ENCODE measurements around the gene BRINP2. TPM values are rescaled to one million over a fixed set of nuclear protein-coding genes. Genes with fewer than 3 reads are reported as not detected.

The BRINP2 gene
- polyA plus RNA-seq, 3 donors from 2014 or later: not detected

DNA sequence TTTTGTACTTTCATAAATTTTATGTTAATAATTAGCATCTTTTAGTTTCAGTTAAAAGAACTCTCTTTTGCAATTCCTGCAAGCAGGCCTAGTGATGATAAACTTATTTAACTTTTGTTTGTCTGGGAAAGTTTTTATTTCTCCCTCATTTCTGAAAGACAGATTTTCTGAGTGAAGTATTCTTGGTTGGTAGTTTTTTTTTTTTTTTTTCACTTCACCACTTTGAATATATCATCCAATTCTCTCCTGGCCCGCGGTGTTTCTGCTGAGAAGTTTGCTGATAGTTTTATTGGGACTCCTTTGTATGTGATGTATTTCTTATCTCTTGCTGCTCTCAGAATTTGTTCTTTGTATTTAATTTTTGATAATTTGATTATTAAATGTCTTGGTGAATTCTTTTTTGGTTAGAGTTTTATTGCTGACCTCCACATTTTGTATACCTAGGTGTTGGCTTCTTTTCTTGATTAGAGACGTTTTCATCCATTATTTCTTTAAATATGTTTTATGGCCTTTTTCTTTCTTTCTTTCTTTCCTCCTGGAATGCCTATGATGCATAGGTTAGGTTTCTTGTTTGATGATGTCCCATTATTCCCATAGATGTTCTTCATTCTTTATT, 45.9 kb downstream of the BRINP2 start:
- H3K4me3 Mint-ChIP-seq: no peak overlapping the region
- H3K27me3 Mint-ChIP-seq (ENCODE audit: low read depth in 3 of 3): peaks cover 0 to 5% (median 2%) of the 10 kb centered on the region in 3 donors
- no peaks in the 10 kb centered on the region for H3K4me1 Mint-ChIP-seq
- DNase-seq: no peak
- no peak overlapping the region for H3K27ac Mint-ChIP-seq
- no peaks in the 10 kb centered on the region for H3K36me3 Mint-ChIP-seq
- peaks cover 5 to 35% (median 16%) of the 10 kb centered on the region in 6 donors for H3K9me3 Mint-ChIP-seq

DNA sequence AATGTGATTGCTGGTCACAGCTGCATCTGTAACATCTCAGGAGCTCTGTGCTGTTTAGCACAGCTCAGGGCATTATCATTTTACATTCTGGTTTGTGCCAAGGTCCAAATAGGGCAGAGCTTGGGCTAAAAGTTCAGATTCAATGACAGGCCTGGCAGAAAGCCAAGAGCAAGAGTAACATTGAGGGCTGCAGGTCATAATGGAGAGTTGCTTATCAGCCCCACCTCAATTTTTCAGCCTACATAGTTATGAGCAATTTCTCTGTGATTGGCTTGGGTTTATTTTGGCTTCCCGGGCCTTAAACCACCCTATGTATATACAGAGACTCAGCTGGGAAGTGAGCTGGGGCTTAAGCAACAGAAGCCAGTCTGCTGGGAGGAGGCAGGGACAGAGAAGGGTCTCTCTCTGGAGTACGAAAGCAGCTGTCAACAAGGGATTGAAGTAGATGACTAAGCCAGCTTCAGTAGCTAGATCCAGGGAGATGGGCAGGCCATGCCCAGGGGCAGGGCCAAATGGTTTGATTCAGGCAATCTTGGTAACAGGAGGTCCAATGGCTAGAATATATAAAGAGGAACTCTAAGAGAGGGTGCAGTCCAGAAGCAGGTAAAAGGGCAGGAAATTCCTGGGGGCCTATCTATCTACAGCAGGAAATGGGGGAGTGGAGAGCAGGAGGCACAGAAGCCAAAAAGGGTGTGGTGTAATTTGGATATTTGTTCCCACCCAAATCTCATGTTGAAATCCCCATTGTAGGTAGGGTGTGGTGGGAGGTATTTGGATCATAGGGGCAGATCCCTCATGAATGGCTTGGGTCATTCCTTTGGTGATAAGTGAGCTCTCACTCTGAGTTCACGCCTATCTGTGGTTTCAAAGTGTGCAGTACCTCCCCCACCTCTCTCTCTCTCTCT, 49.0 kb downstream of the BRINP2 start:
- H3K27ac Mint-ChIP-seq: no peak overlapping the region
- DNase-seq: no peak
- H3K4me3 Mint-ChIP-seq: no peak overlapping the region
- no peaks in the 10 kb centered on the region for H3K36me3 Mint-ChIP-seq
- peaks cover 3 to 36% (median 15%) of the 10 kb centered on the region in 6 donors for H3K9me3 Mint-ChIP-seq
- H3K4me1 Mint-ChIP-seq: no peaks in the 10 kb centered on the region
- peaks cover 0 to 5% (median 2%) of the 10 kb centered on the region in 3 donors for H3K27me3 Mint-ChIP-seq (ENCODE audit: low read depth in 3 of 3)

DNA sequence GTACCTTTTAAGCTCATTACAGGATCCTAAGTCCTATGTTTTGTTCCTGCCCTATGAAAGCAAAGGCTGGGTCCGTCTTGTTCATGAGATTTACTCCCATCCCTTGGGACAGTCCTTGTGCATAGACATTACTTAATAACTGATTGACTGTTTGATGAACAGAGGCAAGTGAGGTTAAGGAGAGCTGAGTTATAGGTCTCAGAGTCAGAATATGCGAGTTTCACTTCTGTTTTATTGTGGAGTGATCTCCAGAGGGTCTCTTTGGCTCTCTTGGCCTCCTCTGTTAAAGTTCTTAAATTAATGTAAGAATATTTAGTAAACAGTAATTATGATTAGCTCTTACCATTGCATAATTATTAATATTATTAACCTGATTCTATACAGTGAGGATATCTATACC, 52.6 kb downstream of the BRINP2 start:
- no peak overlapping the region for H3K27ac Mint-ChIP-seq
- no peak for DNase-seq
- peaks cover 0 to 3% (median 2%) of the 10 kb centered on the region in 3 donors for H3K27me3 Mint-ChIP-seq (ENCODE audit: low read depth in 3 of 3)
- H3K9me3 Mint-ChIP-seq: peaks cover 0 to 26% (median 6%) of the 10 kb centered on the region in 6 donors
- H3K36me3 Mint-ChIP-seq: no peaks in the 10 kb centered on the region
- H3K4me3 Mint-ChIP-seq: no peak overlapping the region
- H3K4me1 Mint-ChIP-seq: no peaks in the 10 kb centered on the region

DNA sequence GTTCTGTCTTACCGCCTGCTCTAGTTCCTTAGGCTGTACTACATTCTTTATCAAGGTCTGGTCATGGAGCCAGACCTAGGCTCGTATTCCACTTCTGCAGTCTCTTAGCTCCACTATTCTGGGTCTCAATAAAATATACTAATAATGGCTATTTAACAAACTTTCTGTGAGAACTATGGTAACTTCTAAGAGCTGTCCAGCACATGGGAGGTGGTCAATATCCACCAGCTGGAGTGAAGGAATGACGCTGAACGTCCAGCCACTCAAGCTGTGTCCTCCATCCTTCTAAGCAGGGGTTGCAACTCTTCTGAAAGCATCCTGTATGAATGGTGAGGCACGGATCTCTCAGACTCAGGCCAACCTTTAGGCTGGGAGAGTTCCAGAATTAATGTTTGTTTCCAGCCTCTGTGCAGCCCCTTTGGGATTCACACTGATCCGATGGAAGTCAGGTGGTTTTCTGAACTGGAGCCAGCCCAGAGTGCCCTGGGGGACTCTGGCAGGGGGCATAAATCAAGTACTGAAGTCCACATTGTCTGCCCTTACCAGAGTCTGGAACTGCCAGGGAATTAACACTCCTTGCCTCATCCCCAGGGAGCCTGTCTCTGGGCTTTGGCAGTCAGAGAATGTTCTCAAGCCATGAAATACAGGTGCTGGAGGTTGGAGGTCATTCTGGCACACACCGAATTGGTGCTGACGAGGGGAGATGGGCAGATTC, 57.4 kb downstream of the BRINP2 start:
- Mint-ChIP-seq H3K9me3 (peaks cover 0 to 13% (median 2%) of the 10 kb centered on the region in 6 donors), H3K4me1 (peaks cover 0 to 1% of the 10 kb centered on the region in 2 donors), H3K27ac (no peak overlapping the region), H3K36me3 (peaks cover 0 to 5% (median 0%) of the 10 kb centered on the region in 3 donors), H3K4me3 (no peak overlapping the region), H3K27me3 (ENCODE audit: low read depth in 3 of 3) (no peaks in the 10 kb centered on the region)
- no peak for DNase-seq

DNA sequence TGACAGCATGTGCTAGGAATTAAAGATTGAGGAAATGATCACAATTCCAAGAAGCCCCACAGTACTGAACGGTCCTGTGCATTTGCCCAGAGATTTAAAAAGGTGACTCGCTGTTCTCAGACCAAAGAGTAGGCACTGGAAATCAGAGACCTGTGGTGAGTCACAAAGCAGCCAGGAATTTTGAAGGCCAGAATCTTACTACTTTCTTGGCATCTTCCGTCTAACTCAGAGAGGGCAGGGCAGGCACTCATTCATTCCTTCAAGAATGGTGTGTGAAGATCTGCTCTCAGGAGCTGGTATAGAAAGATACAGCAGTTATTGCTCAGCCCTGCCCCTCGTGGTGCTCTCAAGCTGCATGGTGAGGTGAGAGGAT, 57.9 kb downstream of the BRINP2 start:
- Mint-ChIP-seq H3K36me3 (peaks cover 0 to 5% (median 0%) of the 10 kb centered on the region in 3 donors), H3K4me3 (no peak overlapping the region), H3K27ac (no peak overlapping the region), H3K9me3 (peaks cover 0 to 13% (median 2%) of the 10 kb centered on the region in 6 donors), H3K4me1 (peaks cover 0 to 1% of the 10 kb centered on the region in 2 donors), H3K27me3 (ENCODE audit: low read depth in 3 of 3) (no peaks in the 10 kb centered on the region)
- DNase-seq: no peak

DNA sequence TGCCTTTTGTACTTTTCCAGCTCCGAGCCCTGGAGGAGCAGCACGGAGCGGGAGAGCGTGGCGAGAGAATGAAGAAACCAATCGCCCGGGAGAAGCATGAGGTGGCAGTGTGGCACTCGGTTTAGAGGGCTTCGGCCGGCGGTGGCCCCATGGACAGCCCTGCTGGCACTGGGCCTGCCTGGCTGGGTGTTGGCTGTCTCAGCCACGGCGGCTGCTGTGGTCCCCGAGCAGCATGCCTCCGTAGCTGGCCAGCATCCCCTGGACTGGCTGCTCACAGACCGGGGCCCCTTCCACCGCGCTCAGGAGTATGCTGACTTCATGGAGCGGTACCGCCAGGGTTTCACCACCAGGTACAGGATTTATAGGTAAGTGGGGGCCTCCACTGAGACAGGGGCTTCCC, 59.0 kb downstream of the BRINP2 start:
- Mint-ChIP-seq H3K36me3 (peaks cover 0 to 5% (median 0%) of the 10 kb centered on the region in 3 donors), H3K9me3 (peaks cover 0 to 8% (median 2%) of the 10 kb centered on the region in 6 donors), H3K4me3 (no peak overlapping the region), H3K27me3 (ENCODE audit: low read depth in 3 of 3) (no peaks in the 10 kb centered on the region), H3K4me1 (peaks cover 0 to 1% of the 10 kb centered on the region in 2 donors), H3K27ac (no peak overlapping the region)
- DNase-seq: no peak

DNA sequence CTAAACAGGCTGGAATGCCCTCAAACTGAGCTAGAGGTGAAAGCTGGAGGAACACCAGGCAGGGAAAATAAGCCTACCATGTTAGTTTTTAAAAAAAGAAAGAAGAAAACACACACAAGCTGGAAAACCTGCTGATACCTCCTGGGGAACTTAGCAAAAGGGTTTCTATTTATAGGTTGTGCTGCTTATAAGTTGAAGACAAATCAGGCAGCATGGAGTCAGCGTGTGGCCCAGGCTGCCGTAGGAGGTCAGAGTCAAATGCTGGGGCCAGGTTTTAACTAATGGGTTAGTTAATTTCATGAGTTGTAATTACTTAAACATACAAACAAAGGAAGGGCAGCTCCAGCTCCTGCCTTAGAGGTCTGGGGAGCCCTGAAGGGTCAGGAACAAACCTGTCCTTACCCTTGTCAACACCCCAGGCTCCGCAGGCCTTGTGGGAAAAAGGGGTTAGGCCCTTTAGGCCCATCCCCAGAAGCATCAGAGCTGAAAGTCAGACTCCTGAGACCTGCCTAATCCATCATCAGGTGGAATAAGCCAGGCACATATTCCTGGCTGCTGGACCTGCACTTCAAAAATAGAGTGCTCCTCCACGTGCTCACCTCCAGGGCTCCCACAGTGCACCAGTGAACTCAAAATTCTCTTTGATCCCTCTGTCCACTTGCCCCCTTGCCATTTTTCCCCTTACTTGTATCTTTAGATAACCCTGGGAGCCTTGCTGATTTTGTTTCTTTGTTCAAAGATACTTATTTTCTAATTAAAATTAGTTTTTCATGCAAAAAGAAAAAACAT, 59.7 kb downstream of the BRINP2 start:
- DNase-seq: no peak
- Mint-ChIP-seq H3K4me1 (peaks cover 0 to 1% of the 10 kb centered on the region in 2 donors), H3K4me3 (no peak overlapping the region), H3K9me3 (peaks cover 0 to 8% (median 2%) of the 10 kb centered on the region in 6 donors), H3K36me3 (peaks cover 0 to 5% (median 0%) of the 10 kb centered on the region in 3 donors), H3K27ac (no peak overlapping the region), H3K27me3 (ENCODE audit: low read depth in 3 of 3) (no peaks in the 10 kb centered on the region)

DNA sequence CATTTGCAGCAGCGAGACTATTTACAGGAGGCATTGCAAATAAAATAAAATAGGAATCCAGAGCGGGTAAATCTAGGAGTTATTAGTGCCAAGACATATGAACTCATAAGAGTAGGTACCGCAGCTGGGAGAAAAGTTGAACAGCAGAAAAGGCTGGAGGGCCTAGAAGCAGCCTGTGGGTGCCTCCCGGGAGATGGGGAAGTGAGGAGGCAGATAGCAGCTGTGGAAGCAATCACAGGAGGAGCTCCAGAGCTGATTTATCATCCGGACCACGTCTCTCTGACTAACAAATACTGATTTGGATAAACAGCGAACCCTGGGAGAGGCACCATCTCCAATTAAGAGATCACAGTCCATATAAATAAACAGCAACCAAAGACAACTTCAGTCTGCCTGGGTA, 64.6 kb downstream of the BRINP2 start:
- Mint-ChIP-seq H3K27me3 (ENCODE audit: low read depth in 3 of 3) (no peaks in the 10 kb centered on the region), H3K4me1 (peaks cover 0 to 1% of the 10 kb centered on the region in 2 donors), H3K27ac (no peak overlapping the region), H3K36me3 (no peaks in the 10 kb centered on the region), H3K4me3 (no peak overlapping the region), H3K9me3 (peaks cover 0 to 15% (median 0%) of the 10 kb centered on the region in 6 donors)
- DNase-seq: no peak

DNA sequence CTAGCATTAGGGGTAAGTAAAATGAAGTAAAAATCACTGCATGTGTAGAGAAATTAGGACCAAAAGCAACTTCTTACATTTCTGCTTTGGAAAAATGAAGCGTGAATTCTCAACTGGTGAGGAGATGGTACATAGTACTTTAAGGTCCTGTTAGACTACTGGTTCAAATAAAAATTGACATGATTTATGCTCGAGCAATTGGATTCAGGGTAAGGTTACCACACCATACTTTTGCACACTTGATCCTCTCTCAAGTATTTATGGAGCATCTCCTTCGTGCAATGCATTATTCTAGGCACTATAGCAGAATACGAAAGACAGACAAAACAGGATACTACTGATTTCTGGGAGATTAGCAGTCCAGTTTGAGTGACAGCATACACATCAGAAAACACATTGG, 66.2 kb downstream of the BRINP2 start:
- H3K4me3 Mint-ChIP-seq: no peak overlapping the region
- H3K36me3 Mint-ChIP-seq: no peaks in the 10 kb centered on the region
- no peak for DNase-seq
- H3K27me3 Mint-ChIP-seq (ENCODE audit: low read depth in 3 of 3): peaks cover 0 to under 1% (median 0%) of the 10 kb centered on the region in 3 donors
- peaks cover 0 to 21% (median 2%) of the 10 kb centered on the region in 6 donors for H3K9me3 Mint-ChIP-seq
- no peak overlapping the region for H3K27ac Mint-ChIP-seq
- no peaks in the 10 kb centered on the region for H3K4me1 Mint-ChIP-seq

DNA sequence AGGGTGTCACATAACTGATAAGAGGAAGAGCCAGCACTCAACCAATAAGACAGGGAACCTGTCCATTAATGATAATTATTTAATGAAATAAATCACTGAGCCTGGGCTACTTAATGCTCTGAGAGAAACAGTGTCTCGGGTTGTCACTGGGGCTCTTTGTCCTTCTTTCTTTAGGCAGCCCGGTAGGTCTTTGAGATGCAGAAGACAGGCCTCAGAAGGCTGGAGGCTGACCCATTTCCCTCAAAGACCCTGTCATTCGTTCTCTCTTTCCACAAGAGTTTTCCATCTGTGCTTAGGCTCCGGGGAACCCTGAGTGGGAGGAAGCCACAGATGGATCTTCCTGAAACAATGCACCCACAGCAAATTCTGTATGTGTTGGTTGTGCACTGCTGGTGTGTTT, 68.2 kb downstream of the BRINP2 start:
- Mint-ChIP-seq H3K9me3 (peaks cover 0 to 37% (median 5%) of the 10 kb centered on the region in 6 donors), H3K4me1 (no peaks in the 10 kb centered on the region), H3K27ac (no peak overlapping the region), H3K4me3 (no peak overlapping the region), H3K36me3 (no peaks in the 10 kb centered on the region), H3K27me3 (ENCODE audit: low read depth in 3 of 3) (peaks cover 0 to 3% (median 0%) of the 10 kb centered on the region in 3 donors)
- DNase-seq: no peak

DNA sequence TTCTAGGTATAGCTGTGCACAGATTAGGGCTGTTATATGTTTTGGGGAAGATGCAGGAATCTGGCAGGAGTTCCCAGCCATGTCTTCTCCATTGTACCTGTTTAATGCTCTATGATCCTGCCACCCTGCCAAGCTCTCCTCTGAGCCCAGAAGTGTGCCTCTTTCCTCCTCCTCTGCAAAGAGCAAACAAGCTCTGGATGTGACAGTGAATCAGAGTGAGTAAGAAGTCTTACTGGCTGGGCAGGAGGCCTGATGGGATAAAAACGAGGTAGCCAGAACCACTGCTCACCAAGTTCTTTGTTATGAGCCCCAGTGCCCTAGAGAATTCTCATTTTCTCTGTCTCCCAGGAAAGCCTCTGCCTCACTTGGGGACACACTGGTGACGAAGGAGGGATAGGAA, 69.0 kb downstream of the BRINP2 start:
- H3K4me3 Mint-ChIP-seq: no peak overlapping the region
- peaks cover 0 to 3% (median 0%) of the 10 kb centered on the region in 3 donors for H3K27me3 Mint-ChIP-seq (ENCODE audit: low read depth in 3 of 3)
- no peaks in the 10 kb centered on the region for H3K36me3 Mint-ChIP-seq
- H3K9me3 Mint-ChIP-seq: peaks cover 0 to 44% (median 5%) of the 10 kb centered on the region in 6 donors
- DNase-seq: no peak
- no peak overlapping the region for H3K27ac Mint-ChIP-seq
- H3K4me1 Mint-ChIP-seq: no peaks in the 10 kb centered on the region

DNA sequence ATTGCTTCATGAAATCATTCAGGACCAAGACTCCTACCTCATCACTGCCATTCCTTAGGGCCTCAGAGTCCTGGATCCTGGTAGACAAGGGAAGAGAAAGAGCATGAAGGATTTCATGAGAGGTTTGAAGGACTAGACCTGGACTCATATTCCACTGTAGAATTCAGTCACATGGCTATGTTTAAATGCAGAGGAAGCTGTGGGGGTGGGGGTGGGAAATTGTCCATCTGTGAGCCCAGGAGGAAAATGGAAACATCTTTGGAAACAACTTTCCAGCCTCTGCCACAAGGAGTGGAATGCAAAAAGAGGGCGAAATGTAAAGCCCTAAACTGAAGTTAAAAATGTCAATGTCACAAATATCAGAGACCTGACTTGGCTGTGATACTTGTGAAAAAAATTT, 73.0 kb downstream of the BRINP2 start:
- Mint-ChIP-seq H3K4me1 (no peaks in the 10 kb centered on the region), H3K27ac (no peak overlapping the region), H3K27me3 (ENCODE audit: low read depth in 3 of 3) (peaks cover 0 to 3% (median 0%) of the 10 kb centered on the region in 3 donors)

More for the DNA sequence above, 73.0 kb downstream of the BRINP2 start:
- Mint-ChIP-seq H3K4me3 (no peak overlapping the region), H3K9me3 (peaks cover 1 to 39% (median 9%) of the 10 kb centered on the region in 6 donors), H3K36me3 (no peaks in the 10 kb centered on the region)
- DNase-seq: no peak
